Mesothelial cell of epicardium (in vitro differentiated cells): Measurements from ENCODE around the gene BEND7. TPM values are rescaled to one million over a fixed set of nuclear protein-coding genes. Genes with fewer than 3 reads are reported as not detected.

Source experiments
- DNase-seq, 2 experiments: peaks; one replicate each; pipeline ENCODE4 v3.0.0; 2021; ENCODE audit warnings: low spot score in 2 of 2; ENCODE audit not compliant: unreplicated experiment in 2 of 2
- H3K27ac Mint-ChIP-seq: 2 replicates; pipeline ENCODE4 v1.8.0; 2021; ENCODE audit warnings: mixed read lengths
- H3K27me3 Mint-ChIP-seq: 2 replicates; pipeline ENCODE4 v1.8.0; 2021; ENCODE audit warnings: low read depth, mixed read lengths
- H3K36me3 Mint-ChIP-seq: 2 replicates; pipeline ENCODE4 v1.8.0; 2021; ENCODE audit warnings: mixed read lengths
- H3K4me1 Mint-ChIP-seq: 2 replicates; pipeline ENCODE4 v1.8.0; 2021; ENCODE audit warnings: mixed read lengths
- H3K4me3 Mint-ChIP-seq: 2 replicates; pipeline ENCODE4 v1.8.0; 2021; ENCODE audit warnings: mild to moderate bottlenecking, moderate library complexity, mixed read lengths
- H3K9me3 Mint-ChIP-seq: 2 replicates; pipeline ENCODE4 v1.8.0; 2021; ENCODE audit warnings: mixed read lengths
- CTCF ChIP-seq: fragments of 200-600 bp; sonication (generic); IDR thresholded peaks from one replicate; pipeline ENCODE4 v1.5.0; 2021; ENCODE audit warnings: antibody characterized with exemption; ENCODE audit not compliant: unreplicated experiment
- total RNA-seq: library from RNA; stranded (reverse); gene quantifications from 3 replicates; pipeline ENCODE4 v1.2.1, GENCODE V29; 2021

BEND7 gene
- total RNA-seq, 1 donor from 2014 or later: 38.2 TPM

- Mint-ChIP-seq H3K4me3 (no peak overlapping the region), H3K27ac (no peak overlapping the region), H3K36me3 (peaks cover 10% of the 10 kb centered on the region), H3K27me3 (no peaks in the 10 kb centered on the region), H3K4me1 (peaks cover 12% of the 10 kb centered on the region), H3K9me3 (no peaks in the 10 kb centered on the region)
- no peak for DNase-seq
- TF ChIP-seq CTCF: no peak
These were observed 17.4 kb downstream of the BEND7 start for GRCh38 chr10:13511409-13511808.

DNA sequence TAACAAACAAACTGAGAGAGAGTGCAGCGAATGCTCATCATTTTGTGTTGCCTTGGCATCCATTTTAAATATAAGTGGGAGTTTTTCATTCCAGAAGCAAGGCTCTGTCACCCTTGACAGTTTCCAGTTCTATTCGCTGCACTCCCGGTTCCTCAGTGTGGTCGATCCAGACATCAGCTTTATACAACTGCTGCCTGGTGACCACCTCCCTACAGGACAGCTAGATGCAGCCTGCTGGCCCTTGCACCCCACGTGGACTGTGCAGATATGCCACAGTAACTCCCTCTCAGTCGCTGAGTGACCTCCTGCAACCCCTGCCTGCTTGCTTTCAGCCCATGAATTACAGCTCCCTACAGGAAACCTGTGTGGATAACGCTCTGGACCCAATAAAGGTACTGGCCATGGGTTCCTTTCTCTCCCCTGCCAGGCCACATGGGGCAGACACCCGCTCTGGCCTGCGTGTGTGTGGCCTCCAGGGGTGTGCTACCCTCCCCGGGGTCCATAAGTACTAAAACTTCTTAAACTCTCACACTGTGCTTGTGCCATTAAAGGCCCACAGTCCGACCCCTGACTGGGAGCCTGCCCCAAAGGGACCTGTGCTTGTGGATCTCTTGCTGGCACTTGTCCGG, 23.6 kb downstream of the BEND7 start:
- no peaks in the 10 kb centered on the region for H3K27me3 Mint-ChIP-seq
- no peak overlapping the region for H3K4me3 Mint-ChIP-seq
- H3K4me1 Mint-ChIP-seq: peaks cover 29% of the 10 kb centered on the region
- no peak for DNase-seq
- no peaks in the 10 kb centered on the region for H3K9me3 Mint-ChIP-seq
- no peak overlapping the region for H3K27ac Mint-ChIP-seq
- H3K36me3 Mint-ChIP-seq: peaks cover 4% of the 10 kb centered on the region
- no peak for TF ChIP-seq CTCF

DNA sequence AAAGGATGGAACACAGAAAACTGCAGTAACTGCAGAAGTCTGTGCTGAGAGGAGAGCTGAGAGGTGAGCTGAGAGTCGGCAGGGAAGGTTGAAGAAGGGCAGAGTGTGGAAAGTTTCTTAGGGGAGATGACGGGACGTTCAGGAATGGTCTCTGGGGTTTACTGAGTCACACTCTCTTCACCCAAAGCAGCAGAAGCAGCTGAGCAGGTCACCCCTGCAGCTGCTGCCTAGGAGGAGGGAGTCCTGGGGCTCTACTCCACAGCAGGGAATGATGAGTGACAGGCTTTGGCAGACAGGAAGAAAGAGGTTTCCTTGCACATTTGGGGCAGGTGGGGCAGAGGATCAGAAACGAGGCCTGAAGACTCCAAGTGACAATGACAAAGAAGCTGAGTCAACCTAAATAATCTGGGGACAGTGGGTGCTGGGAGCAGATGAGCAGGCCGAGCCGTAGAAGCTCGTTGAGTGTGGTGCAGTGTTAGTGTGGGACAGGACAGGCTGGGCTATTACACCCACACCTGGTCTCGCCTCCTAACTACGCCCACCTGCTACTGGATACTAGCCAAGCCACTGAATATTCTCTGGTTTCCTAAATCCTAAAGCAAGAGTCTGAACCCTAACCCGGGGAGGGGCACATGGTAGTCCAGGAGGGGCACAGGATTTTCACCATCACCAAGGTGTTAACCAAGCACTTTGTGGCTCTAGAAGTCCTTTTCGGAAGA, 24.9 kb downstream of the BEND7 start:
- Mint-ChIP-seq H3K4me1 (peaks cover 29% of the 10 kb centered on the region), H3K27ac (no peak overlapping the region)

GRCh38 chr10:13502380-13502779, 26.4 kb downstream of the BEND7 start:
- Mint-ChIP-seq H3K36me3 (peaks cover 2% of the 10 kb centered on the region), H3K27ac (no peak overlapping the region), H3K4me3 (no peak overlapping the region), H3K27me3 (no peaks in the 10 kb centered on the region), H3K9me3 (no peaks in the 10 kb centered on the region), H3K4me1 (peaks cover 23% of the 10 kb centered on the region)
- DNase-seq: no peak
- TF ChIP-seq CTCF: no peak

More for the DNA sequence above, 24.9 kb downstream of the BEND7 start:
- peaks cover 5% of the 10 kb centered on the region for H3K36me3 Mint-ChIP-seq
- H3K27me3 Mint-ChIP-seq: no peaks in the 10 kb centered on the region
- no peaks in the 10 kb centered on the region for H3K9me3 Mint-ChIP-seq
- H3K4me3 Mint-ChIP-seq: no peak overlapping the region
- no peak for TF ChIP-seq CTCF
- DNase-seq: no peak

DNA sequence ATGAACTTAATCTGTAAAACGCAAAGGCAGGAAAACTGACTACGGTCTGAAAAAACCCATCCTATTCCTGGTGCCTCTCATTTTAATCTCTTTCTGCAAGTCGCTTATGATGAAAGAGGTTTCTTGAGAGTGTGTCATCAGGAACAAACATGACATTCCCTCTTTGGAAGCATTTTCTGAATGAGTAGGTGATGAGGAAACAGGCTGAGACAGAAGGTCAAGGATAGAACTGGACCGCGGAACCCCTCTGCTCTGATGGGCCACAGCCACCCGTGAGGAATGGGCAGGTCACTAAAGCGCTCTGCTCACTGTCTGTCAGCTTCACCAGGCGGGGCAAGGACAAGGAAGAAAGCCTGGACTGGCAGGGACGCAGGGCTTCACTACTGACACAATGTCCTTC, 28.6 kb downstream of the BEND7 start:
- no peak for DNase-seq
- TF ChIP-seq CTCF: no peak
- Mint-ChIP-seq H3K27ac (no peak overlapping the region), H3K9me3 (no peaks in the 10 kb centered on the region), H3K27me3 (no peaks in the 10 kb centered on the region), H3K36me3 (peaks cover 6% of the 10 kb centered on the region), H3K4me1 (peaks cover 13% of the 10 kb centered on the region), H3K4me3 (no peak overlapping the region)
